GM12872 (cell line): ENCODE results near the gene NELL1.

Source experiments
- TF ChIP-seq, protein P1 (sequence below): IDR thresholded peaks from 3 replicates; pipeline ENCODE4 v1.5.1; 2011; ENCODE audit warnings: low read depth, mild to moderate bottlenecking, low read length, moderate library complexity; ENCODE audit not compliant: insufficient read depth

The NELL1 gene

DNA sequence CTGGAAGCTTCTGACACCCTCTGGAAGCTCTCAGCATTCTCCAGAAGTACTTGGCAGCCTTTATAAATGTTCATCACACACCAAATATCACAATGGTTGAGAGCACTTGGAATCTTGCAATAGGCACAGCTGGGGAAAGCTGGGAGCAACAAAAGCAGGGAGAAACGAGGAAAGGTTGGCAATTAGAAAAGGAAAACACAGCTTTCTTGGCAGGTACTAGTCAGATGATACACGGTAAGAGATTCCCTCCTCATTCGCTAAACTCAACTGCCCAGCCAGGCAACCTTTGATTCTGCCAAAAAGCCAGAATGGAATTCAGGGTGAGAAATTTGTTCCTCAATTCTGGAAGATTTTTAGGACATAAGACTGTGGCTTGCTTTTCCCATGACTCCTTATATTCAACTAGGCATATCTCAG is 946.6 kb downstream of the NELL1 start:
- TF ChIP-seq, protein P1, sequence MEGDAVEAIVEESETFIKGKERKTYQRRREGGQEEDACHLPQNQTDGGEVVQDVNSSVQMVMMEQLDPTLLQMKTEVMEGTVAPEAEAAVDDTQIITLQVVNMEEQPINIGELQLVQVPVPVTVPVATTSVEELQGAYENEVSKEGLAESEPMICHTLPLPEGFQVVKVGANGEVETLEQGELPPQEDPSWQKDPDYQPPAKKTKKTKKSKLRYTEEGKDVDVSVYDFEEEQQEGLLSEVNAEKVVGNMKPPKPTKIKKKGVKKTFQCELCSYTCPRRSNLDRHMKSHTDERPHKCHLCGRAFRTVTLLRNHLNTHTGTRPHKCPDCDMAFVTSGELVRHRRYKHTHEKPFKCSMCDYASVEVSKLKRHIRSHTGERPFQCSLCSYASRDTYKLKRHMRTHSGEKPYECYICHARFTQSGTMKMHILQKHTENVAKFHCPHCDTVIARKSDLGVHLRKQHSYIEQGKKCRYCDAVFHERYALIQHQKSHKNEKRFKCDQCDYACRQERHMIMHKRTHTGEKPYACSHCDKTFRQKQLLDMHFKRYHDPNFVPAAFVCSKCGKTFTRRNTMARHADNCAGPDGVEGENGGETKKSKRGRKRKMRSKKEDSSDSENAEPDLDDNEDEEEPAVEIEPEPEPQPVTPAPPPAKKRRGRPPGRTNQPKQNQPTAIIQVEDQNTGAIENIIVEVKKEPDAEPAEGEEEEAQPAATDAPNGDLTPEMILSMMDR = no peak

DNA sequence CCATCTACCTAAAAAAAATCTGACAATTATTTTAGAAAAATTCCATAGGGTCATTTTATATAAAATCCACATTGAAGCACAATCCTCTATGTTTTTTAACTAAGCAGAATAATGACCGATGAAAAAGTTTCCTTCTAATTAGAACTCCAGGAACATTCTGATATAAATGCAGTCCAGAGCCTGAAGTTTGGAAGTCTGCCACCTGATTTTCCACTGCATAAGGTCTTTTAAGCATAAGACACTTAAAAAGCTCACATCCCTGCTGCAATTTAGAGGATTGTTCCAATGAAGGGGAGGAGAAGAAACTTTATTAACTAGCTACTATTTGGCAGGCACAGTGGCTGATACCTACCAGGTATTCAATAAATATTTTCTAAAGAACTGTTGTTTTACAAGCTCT is 953.2 kb downstream of the NELL1 start:
- TF ChIP-seq, protein P1 = no peak

DNA sequence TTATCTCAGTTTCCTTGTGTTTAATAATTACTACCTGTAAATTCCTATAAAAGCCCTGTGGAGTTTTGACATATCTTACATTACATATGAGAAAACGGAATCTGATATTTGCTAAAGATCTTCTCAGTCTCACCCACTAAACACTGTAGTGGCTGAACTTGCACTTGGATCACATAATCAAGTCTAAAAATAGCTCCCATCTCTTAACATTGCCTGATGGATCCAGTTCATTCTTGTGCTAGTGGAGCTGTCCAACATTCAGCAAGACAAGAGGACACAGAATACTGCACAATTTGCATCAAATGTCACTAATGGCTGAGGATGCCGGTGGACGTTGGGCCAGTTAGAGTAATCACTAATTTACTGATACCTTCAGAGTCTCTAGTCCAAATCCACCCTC is 953.6 kb downstream of the NELL1 start:
- TF ChIP-seq, protein P1 = no peak
